ENCODE results near the gene MRPS9.

DNA sequence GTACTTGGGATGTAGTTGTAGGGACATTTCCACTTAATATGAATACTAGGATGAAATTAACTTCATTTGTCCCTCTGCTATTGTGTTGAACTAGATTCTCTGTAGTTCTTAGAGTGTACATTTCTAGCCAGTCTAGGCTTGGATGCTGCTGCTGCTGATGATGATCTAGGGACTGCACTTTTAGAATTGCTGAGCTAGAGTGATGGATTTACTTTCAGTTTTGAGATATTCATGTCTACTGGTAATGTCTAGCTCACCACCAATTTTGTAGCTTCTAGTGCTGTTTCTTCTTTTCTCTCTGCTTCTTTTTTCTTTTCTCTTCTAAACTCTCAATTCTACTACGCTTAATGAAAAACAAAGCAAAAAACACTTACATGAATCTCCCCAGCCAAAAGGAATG is 49.4 kb downstream of the MRPS9 start:
- TF ChIP-seq POLR2A (IDR thresholded peaks at IDR 0.05; ENCODE audit: low read depth) (no peak), POLR2AphosphoS5 (IDR thresholded peaks at IDR 0.05) (no peak)
- TF ChIP-seq, protein P1, sequence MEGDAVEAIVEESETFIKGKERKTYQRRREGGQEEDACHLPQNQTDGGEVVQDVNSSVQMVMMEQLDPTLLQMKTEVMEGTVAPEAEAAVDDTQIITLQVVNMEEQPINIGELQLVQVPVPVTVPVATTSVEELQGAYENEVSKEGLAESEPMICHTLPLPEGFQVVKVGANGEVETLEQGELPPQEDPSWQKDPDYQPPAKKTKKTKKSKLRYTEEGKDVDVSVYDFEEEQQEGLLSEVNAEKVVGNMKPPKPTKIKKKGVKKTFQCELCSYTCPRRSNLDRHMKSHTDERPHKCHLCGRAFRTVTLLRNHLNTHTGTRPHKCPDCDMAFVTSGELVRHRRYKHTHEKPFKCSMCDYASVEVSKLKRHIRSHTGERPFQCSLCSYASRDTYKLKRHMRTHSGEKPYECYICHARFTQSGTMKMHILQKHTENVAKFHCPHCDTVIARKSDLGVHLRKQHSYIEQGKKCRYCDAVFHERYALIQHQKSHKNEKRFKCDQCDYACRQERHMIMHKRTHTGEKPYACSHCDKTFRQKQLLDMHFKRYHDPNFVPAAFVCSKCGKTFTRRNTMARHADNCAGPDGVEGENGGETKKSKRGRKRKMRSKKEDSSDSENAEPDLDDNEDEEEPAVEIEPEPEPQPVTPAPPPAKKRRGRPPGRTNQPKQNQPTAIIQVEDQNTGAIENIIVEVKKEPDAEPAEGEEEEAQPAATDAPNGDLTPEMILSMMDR (IDR thresholded peaks at IDR 0.05), result no peak

Measured in esophagus muscularis mucosa (tissue), 3 donors.